ENCODE results near the gene DMD.
"Not testable (repeated sequence)": the region's sequence is repeated elsewhere in the genome, so short reads cannot be mapped to it uniquely, and the experiment has no call there.

The DMD gene

GRCh38 chrX:33211356-33212260, at the start of gene DMD:
DMD (minus strand) TSS chrX:33211549; CDS start chrX:33211312, 237 bp downstream.
- DNase-seq (ENCODE audit: low read depth in 2 of 2) = no peak

DNA sequence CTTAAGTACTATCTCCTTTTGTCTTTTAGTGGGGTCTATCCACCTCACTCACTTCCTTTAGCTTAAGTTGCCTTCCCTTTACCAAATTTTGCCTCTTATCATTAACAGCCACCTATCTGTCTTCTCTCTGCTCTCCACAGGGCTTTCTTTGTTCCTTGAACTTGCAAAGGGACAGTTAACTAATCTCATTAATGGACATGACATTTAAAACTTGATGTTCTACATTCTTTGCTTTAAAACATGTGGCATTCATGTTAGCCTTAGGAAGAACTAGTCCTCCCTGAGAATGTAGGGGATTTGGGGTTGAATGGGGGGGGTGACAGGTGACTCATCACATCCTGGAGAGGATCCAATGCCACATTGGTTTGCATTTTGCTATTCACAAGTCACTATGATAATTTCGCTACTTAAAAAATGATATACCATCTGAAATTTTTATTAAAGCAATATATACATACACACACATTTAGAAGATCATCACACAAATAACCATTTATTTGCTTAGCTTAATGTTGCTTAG, 41.0 kb upstream of the DMD start:
- DNase-seq (ENCODE audit: low read depth in 2 of 2) = no peak

DNA sequence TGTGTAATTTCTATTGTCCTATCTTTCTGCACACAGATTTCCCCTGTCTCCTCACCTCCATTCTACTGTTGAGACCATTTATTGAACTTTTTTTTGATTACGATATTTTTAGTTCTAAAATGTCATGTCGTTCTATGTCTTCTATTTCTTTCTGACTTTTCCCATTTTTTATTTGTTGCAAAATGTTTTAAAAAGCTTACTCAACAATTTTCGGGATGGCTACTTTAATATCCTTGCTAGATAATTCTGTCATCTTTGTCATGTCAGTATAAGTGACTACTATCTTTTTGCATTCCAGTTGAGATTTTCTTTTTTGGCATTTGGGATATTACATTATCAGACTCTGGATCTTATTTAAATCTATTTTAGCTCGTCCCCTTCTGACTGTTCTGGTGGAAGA, 7.5 kb upstream of the DMD start:
- DNase-seq (ENCODE audit: low read depth in 2 of 2) = no peak

DNA sequence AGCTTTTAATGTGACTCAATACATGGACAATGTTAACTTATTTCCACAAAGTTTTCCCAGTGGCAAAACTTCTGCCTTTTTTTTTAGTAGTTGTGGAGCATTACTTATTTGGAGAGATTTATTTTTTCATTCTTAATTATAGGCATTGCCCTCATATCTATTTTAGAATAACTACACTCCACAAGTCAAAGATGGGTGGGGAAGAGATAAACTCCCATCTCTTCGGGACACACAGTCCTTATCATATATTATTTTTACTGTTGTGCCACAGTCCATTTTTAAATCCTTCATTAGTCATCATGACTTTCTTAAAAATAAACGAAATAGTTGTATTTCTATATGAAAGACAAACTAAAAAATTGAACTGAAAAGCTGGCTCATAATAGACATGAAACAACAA, 1.2 kb downstream of the DMD start:
- no peak for DNase-seq (ENCODE audit: low read depth in 2 of 2)

GRCh38 chrX:33207056-33207455, 4.3 kb downstream of the DMD start:
- DNase-seq (ENCODE audit: low read depth in 2 of 2) = no peak

DNA sequence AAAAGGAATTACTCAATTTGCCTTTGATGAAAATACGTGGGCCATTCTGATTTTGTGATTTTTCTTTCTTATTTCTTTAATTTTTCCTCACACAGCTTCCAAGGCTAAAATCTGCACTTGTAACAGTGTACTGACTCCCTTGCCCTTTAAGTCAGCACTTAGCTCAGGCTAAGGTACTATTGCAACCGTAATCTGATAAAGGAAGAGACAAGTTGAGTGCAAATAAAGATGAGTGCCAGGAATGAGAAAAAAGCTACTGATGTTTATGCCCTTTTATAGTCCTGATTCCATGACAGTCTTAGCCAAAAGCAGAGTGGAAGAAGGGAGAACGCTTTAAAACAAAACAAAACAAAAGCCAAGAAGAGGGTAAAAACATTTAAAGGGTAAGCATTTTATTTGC, 6.0 kb downstream of the DMD start:
- DNase-seq (ENCODE audit: low read depth in 2 of 2) = no peak

DNA sequence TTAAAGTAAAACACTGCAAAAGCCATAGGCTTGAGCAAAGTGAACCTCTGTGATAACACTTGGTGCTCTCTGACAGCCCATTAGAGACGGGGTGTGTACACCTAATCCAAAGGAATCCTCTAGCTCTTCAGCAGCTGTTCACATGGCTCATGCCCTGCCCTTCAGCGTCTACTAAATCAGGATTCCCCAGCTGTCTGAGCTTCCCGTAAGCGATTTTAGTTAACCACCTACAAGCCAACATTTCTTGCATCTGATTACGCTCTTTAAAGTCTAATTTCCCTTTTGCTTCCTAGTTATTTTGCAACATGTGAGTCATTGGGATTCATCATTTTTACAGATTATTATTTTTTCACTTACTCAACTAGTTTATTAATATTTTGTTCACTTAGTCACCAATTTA, 6.5 kb downstream of the DMD start:
- DNase-seq (ENCODE audit: low read depth in 2 of 2) = no peak

- DNase-seq (ENCODE audit: low read depth in 2 of 2) = no peak
These were observed 12.6 kb downstream of the DMD start for GRCh38 chrX:33198561-33199279.

DNA sequence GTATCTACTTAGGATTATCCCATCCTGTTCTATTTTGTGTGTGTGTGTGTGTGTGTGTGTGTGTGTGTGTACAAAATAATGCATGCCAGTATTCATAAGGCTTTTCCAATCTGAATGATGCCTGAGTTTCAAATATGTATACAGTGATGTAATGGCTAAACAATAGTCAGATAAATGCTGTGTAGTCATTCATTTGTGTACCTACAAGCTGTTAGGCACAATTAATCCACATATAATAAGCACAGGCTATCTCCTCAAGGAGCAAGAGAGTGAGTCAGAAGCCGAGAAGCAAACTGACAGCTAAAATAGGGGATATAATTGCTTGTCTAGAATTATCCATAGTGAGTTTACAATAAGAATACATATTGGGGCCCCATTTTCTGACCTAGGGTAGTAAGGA, 15.7 kb downstream of the DMD start:
- DNase-seq (ENCODE audit: low read depth in 2 of 2) = no peak

- no peak for DNase-seq (ENCODE audit: low read depth in 2 of 2)
These were observed 16.4 kb downstream of the DMD start for GRCh38 chrX:33194876-33195433.

DNA sequence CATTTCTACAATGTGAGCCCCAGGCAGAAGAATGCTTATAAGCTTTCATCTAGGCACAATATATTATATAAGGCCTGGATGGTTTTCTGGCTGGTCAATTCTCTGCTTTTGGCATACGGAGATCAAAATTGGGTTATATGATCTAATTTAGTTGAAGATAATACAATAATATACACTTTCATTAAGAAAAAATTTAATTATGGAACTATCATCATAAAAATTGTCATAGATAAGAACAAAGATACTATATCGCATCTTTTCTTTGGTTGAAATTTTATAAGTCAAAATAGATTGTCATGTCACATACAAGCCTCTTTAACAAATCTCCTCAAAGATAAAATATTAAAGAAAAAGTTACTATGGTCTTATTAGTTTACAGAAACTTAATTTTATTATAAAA, 17.1 kb downstream of the DMD start:
- DNase-seq (ENCODE audit: low read depth in 2 of 2) = no peak

- no peak for DNase-seq (ENCODE audit: low read depth in 2 of 2)
These were observed 21.3 kb downstream of the DMD start for GRCh38 chrX:33190016-33190415.

- no peak for DNase-seq (ENCODE audit: low read depth in 2 of 2)
These were observed 22.5 kb downstream of the DMD start for GRCh38 chrX:33188881-33189280.

DNA sequence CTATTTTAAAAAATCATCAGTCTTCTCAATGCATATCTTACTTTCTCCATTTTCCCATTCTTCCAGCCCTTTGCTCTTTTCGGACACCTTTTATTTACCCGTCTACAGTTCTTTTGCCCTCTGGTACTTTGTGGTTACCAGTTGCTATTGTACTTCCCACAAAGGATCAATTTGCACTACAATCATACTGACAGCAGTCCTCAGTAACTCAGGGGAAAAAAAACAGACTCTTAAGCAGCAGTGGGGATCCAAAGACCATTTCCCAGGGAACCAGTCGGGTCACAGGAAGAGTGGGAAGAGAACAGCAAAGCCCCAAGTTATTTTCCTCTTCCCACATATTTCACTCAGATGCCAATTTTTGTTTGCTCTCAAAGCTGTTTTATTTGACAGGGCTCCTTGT, 23.1 kb downstream of the DMD start:
- no peak for DNase-seq (ENCODE audit: low read depth in 2 of 2)

- DNase-seq (ENCODE audit: low read depth in 2 of 2) = not testable (repeated sequence)
These were observed 26.5 kb downstream of the DMD start for GRCh38 chrX:33184803-33185202.

DNA sequence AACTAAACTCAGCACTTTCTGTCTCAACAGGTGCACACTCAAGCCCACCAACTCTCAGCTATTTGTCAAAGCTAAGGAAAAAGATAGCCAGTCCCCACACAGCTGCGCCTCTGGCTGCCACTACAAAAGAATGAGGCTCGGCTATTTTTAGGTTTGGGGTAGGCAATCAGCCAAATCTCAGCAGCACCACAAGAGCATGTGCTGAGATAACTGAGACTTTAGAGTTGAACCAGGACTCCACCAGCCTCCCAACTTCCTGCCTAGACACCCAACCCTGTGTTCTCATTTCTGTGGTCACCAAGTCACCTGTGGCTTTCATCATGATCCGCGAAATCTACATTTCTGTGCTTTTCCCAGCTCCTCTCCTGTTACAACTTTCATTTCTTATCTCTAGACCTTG, 28.0 kb downstream of the DMD start:
- DNase-seq (ENCODE audit: low read depth in 2 of 2) = no peak

- no peak for DNase-seq (ENCODE audit: low read depth in 2 of 2)
These were observed 32.7 kb downstream of the DMD start for GRCh38 chrX:33178690-33179089.

GRCh38 chrX:33178218-33178617, 33.1 kb downstream of the DMD start:
- no peak for DNase-seq (ENCODE audit: low read depth in 2 of 2)

GRCh38 chrX:33175201-33175600, 36.1 kb downstream of the DMD start:
- no peak for DNase-seq (ENCODE audit: low read depth in 2 of 2)

DNA sequence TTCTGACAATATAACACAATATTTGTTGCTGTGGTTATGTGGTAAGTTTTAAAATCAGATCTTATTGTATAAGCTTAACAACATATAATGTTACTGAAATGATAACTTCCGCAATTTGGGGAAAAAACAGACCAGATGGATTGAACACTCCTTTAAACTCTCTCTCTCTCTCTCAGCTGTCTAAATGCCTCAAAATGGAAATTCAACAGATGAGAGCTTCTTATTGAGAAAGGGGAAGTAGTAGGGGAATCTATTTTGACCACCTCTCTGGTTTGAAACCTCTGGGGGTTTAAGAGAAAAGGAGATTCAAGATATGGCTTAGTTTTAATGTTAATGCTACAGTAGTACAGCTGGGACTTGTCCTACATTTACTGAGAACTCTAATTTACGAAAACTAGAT, 40.3 kb downstream of the DMD start:
- no peak for DNase-seq (ENCODE audit: low read depth in 2 of 2)

- DNase-seq (ENCODE audit: low read depth in 2 of 2) = no peak
These were observed 49.5 kb downstream of the DMD start for GRCh38 chrX:33161829-33162228.

GRCh38 chrX:33160273-33160672, 51.1 kb downstream of the DMD start:
- DNase-seq (ENCODE audit: low read depth in 2 of 2) = no peak

Measured in activated CD8-positive, alpha-beta memory T cell treated with anti-CD3 and anti-CD28 coated beads for 4 hours (primary cell).